Measurements from ENCODE around the gene TENT4A.
A peak's percentile ranks its signal among the peaks of the same experiment; 100 is the strongest.

TENT4A gene

DNA sequence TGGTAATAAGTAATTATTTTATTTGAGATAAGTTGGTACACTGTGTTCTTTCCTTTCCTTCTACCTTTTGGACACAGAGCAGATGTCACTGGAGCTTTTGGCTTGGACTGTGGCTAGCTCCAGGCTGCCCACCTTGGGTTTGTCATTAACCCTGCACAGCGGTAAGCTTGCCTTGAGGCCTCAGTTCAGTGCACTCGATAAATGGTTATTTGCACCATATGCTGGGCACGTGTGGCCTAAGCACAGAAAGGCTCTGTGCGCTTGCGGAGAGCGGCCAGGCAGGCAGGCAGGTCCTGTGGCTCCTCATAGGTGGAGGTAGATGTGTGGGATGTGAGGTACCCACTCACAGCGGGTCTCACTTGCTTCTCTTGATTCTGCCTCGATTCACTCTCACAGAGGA is 30.0 kb upstream of the TENT4A start:
- H3K4me3 ChIP-seq (replicated peaks; ENCODE audit: low read depth, low read length): no peak overlapping the region
- no peak for DNase-seq (ENCODE audit: low read depth)
- TF ChIP-seq, protein P1, sequence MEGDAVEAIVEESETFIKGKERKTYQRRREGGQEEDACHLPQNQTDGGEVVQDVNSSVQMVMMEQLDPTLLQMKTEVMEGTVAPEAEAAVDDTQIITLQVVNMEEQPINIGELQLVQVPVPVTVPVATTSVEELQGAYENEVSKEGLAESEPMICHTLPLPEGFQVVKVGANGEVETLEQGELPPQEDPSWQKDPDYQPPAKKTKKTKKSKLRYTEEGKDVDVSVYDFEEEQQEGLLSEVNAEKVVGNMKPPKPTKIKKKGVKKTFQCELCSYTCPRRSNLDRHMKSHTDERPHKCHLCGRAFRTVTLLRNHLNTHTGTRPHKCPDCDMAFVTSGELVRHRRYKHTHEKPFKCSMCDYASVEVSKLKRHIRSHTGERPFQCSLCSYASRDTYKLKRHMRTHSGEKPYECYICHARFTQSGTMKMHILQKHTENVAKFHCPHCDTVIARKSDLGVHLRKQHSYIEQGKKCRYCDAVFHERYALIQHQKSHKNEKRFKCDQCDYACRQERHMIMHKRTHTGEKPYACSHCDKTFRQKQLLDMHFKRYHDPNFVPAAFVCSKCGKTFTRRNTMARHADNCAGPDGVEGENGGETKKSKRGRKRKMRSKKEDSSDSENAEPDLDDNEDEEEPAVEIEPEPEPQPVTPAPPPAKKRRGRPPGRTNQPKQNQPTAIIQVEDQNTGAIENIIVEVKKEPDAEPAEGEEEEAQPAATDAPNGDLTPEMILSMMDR (IDR thresholded peaks at IDR 0.05; ENCODE audit: low read length, missing control alignments): no peak

DNA sequence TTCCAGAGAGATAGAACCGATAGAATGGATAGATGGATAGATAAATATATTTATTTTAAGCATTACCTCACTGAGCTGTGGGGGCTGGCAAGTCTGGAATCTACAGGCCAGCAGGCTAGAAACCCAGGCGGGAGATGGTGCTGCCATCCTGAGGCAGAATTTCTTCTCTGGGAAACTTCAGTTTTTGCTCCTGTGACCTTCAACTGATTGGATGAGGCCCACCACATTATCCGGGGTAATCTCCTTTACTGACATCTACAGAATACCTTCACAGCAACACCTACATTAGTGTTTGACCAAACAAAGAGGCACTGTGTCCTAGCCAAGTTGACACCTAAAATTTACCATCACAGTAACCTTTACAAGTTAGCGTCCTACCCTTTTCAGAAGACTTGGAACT is 29.2 kb upstream of the TENT4A start:
- TF ChIP-seq, protein P1 (IDR thresholded peaks at IDR 0.05; ENCODE audit: low read length, missing control alignments): no peak
- no peak for DNase-seq (ENCODE audit: low read depth)
- H3K4me3 ChIP-seq (replicated peaks; ENCODE audit: low read depth, low read length): no peak overlapping the region

DNA sequence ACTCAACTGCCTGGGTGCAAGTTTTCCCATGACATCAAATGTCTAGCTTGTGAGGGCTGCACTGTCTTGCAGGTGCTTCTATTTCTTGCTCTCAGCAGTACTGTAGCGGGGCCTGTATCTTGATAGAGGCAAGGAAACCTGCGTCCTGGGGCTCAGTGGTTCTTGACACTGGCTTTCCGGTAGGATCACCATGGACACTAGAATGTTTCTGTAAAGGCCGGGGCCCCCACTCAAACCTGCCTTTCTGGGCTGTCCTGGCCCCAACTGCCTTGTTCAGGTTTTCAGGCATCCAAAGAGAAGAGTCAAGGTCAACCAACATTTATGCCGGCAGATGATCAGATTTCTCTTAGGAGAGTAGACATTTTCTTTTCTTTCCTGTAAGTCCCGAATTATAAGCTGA is 26.7 kb upstream of the TENT4A start:
- TF ChIP-seq, protein P1 (IDR thresholded peaks at IDR 0.05; ENCODE audit: low read length, missing control alignments): no peak
- H3K4me3 ChIP-seq (replicated peaks; ENCODE audit: low read depth, low read length): no peak overlapping the region
- no peak for DNase-seq (ENCODE audit: low read depth)

DNA sequence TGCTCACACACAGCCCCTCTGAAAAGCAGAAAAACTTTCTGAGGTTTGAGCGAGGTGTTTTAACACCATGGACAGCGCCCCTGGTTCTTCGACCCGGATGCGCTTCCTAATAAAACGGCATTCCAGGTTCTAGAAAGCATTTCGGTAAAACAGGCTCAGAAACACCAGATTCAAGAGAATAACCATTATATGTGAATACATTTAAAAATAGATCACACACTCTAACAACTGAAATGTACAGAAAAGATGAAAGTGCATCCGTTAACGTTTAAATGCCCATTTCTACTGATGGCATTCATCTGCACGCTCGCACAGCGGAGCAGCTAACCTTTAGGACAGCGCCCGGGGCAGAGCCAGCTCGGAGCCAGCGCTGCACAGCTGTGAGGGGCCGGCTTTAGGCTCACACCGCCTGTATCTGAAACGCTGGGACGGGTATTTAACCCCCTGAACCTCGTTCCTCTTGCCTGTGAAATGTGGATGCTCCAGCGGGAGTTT is 26.3 kb upstream of the TENT4A start:
- TF ChIP-seq, protein P1 (IDR thresholded peaks at IDR 0.05; ENCODE audit: low read length, missing control alignments): no peak
- DNase-seq (ENCODE audit: low read depth): peak; percentile 70
- H3K4me3 ChIP-seq (replicated peaks; ENCODE audit: low read depth, low read length): peak overlapping the region; percentile 47

DNA sequence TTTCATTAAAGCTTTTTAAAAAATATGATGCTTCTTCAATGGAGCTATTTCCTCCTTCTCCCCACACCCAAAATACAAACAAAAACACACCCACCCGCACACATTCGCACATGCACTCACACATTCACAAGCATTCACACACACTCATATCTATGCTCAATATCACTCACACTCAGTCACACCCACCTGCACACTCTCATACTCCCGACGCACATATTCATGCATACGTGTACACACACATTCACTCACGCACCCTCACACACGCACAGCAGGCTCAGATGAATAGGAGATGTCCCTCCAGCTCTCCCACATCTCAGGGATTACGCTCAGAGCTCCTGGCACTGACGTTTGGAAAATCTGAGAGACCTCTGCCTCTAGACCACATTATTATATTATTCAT is 25.7 kb upstream of the TENT4A start:
- TF ChIP-seq, protein P1 (IDR thresholded peaks at IDR 0.05; ENCODE audit: low read length, missing control alignments): no peak
- H3K4me3 ChIP-seq (replicated peaks; ENCODE audit: low read depth, low read length): no peak overlapping the region
- no peak for DNase-seq (ENCODE audit: low read depth)

DNA sequence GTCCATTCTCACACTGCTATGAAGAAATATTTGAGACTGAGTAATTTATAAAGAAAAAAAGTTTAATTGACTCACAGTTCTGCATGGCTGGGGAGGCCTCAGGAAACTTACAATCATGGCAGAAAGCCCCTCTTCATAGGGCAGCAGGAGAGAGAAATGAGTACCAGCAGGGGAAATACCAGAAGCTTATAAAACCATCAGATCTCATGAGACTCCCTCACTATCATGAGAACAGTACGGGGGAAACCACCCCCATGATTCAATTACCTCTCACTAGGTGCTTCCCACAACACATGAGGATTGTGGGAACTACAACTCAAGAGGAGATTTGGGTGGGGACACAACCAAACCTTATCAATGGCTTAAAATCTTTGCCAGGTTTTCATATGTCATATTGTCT is 20.3 kb upstream of the TENT4A start:
- DNase-seq (ENCODE audit: low read depth): no peak
- no peak overlapping the region for H3K4me3 ChIP-seq (replicated peaks; ENCODE audit: low read depth, low read length)
- TF ChIP-seq, protein P1 (IDR thresholded peaks at IDR 0.05; ENCODE audit: low read length, missing control alignments): no peak

DNA sequence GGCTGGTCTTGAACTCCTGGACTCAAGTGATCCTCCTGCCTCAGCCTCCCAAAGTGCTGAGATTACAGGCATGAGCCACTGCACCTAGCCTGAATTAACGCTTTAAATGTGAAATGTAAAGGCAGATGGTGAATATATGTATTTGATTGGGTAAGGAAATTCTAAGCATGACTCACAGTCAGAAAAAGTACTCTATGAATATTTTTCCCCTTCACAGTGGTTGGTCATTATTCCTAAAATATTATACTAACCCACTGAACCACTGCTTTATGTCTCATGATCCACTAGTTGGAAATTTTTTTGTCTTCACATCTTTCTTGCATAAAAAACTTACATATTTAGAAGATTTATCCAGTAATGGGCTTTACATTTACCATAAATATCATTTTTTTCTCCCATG is 14.5 kb upstream of the TENT4A start:
- TF ChIP-seq, protein P1 (IDR thresholded peaks at IDR 0.05; ENCODE audit: low read length, missing control alignments): no peak
- no peak for DNase-seq (ENCODE audit: low read depth)
- H3K4me3 ChIP-seq (replicated peaks; ENCODE audit: low read depth, low read length): no peak overlapping the region

Measured in fibroblast of pulmonary artery (primary cell).